DMS 273 (cell line): ENCODE data around the gene MME.

Experiments used
- DNase-seq: peaks from one replicate; lab custom pipeline; 2025; ENCODE audit not compliant: unreplicated experiment; lab: John Stamatoyannopoulos, UW

The MME gene

DNA sequence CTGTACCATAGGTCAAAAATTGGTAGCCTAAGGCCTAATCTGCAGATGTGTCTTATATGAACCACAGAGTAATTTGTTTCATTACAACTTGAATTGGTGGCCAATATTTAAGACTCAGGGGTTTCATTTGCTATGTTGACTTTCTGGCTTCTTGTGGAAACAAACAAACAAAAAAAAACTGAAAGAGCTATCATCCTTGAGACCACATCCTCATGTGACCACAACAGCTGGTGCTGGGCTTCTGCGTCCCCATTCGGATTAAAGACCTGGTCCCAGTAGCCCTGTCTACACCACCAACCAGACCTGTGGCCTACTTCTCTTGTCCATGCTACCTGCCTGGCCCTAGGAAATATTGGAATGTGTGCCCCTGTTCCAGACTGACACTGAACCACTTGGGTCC is 151.7 kb downstream of the MME start:
- DNase-seq: no peak

DNA sequence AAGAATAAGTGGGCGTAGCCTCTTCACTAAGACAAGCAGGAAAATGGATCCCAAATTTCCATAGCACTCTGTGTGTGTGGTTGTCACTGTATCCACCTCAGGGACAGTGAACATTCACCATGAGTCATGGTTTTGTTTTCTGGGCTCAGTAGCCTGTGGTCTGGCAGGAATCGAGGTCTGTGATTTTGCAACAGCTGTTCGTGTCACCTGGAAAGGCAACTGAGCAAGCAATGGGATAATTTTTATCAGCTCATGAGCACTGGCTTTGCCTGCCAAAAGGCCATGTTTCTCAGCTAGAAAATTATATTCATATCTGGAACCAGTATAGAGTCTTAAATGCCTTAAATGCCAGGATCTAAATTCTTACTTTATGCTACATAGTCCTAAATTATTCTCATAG is 152.5 kb downstream of the MME start:
- DNase-seq: peak; percentile 41

DNA sequence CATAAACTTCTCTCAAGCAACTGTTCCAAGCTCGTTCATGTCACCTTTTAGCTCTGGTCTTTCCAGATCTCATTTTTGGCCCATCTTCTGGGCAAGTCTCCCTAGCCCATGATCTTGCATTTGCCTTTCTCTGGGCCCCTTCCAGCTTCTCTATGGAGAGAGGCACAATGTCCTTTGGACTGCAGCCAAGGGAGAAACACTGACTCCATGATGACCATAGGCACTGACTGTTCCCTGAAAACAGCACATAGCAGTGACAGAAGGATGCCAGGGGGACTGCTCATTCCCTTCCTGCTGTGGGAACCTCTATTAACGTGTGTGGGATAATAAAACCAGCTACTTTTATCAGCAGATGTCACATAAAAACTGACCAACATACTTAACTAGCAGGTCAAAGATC is 153.1 kb downstream of the MME start:
- peak; percentile 49 for DNase-seq
